HepG2 (cell line): ENCODE data around the gene RNF40. TPM values are rescaled to one million over a fixed set of nuclear protein-coding genes. Genes with fewer than 3 reads are reported as not detected.

Source experiments
- BCL3 ChIP-seq: sonication (generic); formaldehyde crosslinking; IDR thresholded peaks from 2 replicates; pipeline ENCODE4 v1.5.1; 2020; ENCODE audit warnings: mild to moderate bottlenecking, missing genetic modification reagents, moderate library complexity
- EEA1 ChIP-seq: sonication (generic); formaldehyde crosslinking; IDR thresholded peaks from 2 replicates; pipeline ENCODE4 v1.5.1; 2020; ENCODE audit warnings: mild to moderate bottlenecking, missing genetic modification reagents, borderline replicate concordance
- MIER2 ChIP-seq: IDR thresholded peaks from 2 replicates; pipeline ENCODE4 v1.6.1; 2016; ENCODE audit warnings: missing biosample characterization, missing genetic modification reagents
- ZNF251 ChIP-seq: sonication (generic); formaldehyde crosslinking; IDR thresholded peaks from 2 replicates; pipeline ENCODE4 v1.9.0; 2021; ENCODE audit warnings: mild to moderate bottlenecking, missing genetic modification reagents
- ZNF619 ChIP-seq: sonication (generic); formaldehyde crosslinking; IDR thresholded peaks from 2 replicates; pipeline ENCODE4 v1.4.0; 2020; ENCODE audit warnings: mild to moderate bottlenecking, missing genetic modification reagents
- ZNF646 ChIP-seq: sonication (generic); formaldehyde crosslinking; IDR thresholded peaks from 2 replicates; pipeline ENCODE4 v1.9.0; 2021; ENCODE audit warnings: mild to moderate bottlenecking, missing genetic modification reagents
- ZNF710 ChIP-seq: sonication (generic); formaldehyde crosslinking; IDR thresholded peaks from 2 replicates; pipeline ENCODE4 v1.5.0; 2020; ENCODE audit warnings: mild to moderate bottlenecking, missing genetic modification reagents, borderline replicate concordance
- ZSCAN20 ChIP-seq: sonication (generic); formaldehyde crosslinking; IDR thresholded peaks from 2 replicates; pipeline ENCODE4 v1.4.0; 2020; ENCODE audit warnings: missing genetic modification reagents, mild to moderate bottlenecking, borderline replicate concordance
- polyA plus RNA-seq, 8 experiments: library from polyadenylated mRNA; depleted of rRNA in 3 of 8; stranded (reverse) in 7 of 8; unstranded in 1 of 8; fragments of >200 nt; fragmentation: Illumina TruSeq in 4 of 8; extraction: Trizol in 4 of 8; gene quantifications; 2 replicates each; pipeline versions ENCODE4 v1.2.1 to v1.2.3, GENCODE V29; 2011 to 2016; ENCODE audit warnings: low read depth in 4 of 8, missing spikeins in 1 of 8, mixed read lengths in 1 of 8; ENCODE audit not compliant: insufficient read depth in 1 of 8
- total RNA-seq, 5 experiments: library from RNA; depleted of rRNA; stranded (reverse); fragments of >200 nt; fragmentation: Illumina TruSeq; extraction: Trizol; gene quantifications; 2 replicates each; pipeline ENCODE4 v1.2.3, GENCODE V29; 2016; ENCODE audit warnings: low read depth in 1 of 5

The RNF40 gene
- total and polyA plus RNA-seq, 2 of the 13 experiments (the other 11 are each of a cell fraction or from before 2014, with no cell fraction given): 84.0 to 85.6 TPM

- no peak for TF ChIP-seq ZNF646 (CRISPR knock-in tag)
- TF ChIP-seq ZNF619 (CRISPR knock-in tag): 0 out of 2 replicates have a peak, but pooled peaks have one; percentile 52
- TF ChIP-seq ZNF251 (CRISPR knock-in tag): peak; percentile 18; the same call in 1 of the 2 replicates
- TF ChIP-seq BCL3 (CRISPR knock-in tag): no peak
- TF ChIP-seq ZNF710: no peak; the same call in 1 of the 2 replicates
- peak; percentile 26; the same call in 1 of the 2 replicates for TF ChIP-seq MIER2
- TF ChIP-seq ZSCAN20 (CRISPR knock-in tag): peak; percentile 72; the same call in 1 of the 2 replicates
- peak; percentile 88; the same call in 1 of the 2 replicates for TF ChIP-seq EEA1 (CRISPR knock-in tag)
Measured at GRCh38 chr16:30761928-30762902, at the start of gene RNF40, which contains the start of gene CFAP119 (continued).
